ENCODE data around the gene DOCK1. TPM values are rescaled to one million over a fixed set of nuclear protein-coding genes. Genes with fewer than 3 reads are reported as not detected.

The DOCK1 gene
- total RNA-seq, 2 experiments from 2014 or later, result 0.75 to 0.81 TPM

DNA sequence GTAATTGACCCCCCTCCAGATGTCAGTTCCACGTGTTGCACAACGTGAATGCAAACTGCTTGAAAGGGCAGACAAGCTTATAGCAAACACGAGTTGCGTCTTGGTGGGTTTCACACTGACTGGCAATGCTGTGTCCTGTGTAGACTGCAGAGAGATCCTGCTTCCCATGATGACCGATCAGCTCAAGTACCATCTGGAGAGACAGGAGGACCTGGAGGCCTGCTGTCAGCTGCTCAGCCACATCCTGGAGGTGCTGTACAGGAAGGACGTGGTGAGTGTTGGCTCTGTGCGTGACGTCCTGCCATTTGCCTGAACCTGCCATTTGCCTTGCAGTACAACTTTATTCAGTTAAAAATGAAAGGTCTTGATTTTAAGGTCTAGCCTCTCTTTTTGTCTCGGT is 220.1 kb downstream of the DOCK1 start:
- H3K36me3 Mint-ChIP-seq (ENCODE audit: low read depth), result no peaks in the 10 kb centered on the region
- H3K27ac Mint-ChIP-seq, result no peak overlapping the region
- intact Hi-C loops (cut with DNase I, micrococcal nuclease), result no loop called here
- H3K9me3 Mint-ChIP-seq (ENCODE audit: low read depth), result no peaks in the 10 kb centered on the region
- no peaks in the 10 kb centered on the region for H3K4me1 Mint-ChIP-seq
- ChIA-PET CTCF (no interaction called here), POLR2A (no interaction called here)
- no peak for ATAC-seq
- H3K27me3 Mint-ChIP-seq, result peaks cover 3% of the 10 kb centered on the region
- DNase-seq, result no peak
- H3K4me3 Mint-ChIP-seq, result no peak overlapping the region

DNA sequence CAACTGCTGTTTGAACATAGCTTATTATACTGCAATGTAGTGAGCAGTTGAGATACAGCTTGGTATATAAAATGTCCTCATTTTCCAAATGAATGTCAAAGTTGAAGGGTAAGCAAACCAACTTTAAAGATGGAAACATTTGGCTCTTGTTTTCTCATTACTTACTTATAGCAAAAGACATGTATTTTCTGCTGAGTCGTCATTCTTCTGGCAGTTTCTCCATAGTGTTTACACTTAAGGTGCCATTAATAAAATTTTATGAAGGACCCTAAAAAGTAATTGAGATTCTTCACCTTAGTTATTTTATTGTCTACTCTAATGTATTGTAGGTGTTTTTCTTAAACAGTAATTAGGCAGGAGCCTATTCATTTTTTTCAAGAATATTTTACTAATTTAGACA is 222.6 kb downstream of the DOCK1 start:
- no peak overlapping the region for H3K27ac Mint-ChIP-seq
- CTCF ChIA-PET, result no interaction called here

DNA sequence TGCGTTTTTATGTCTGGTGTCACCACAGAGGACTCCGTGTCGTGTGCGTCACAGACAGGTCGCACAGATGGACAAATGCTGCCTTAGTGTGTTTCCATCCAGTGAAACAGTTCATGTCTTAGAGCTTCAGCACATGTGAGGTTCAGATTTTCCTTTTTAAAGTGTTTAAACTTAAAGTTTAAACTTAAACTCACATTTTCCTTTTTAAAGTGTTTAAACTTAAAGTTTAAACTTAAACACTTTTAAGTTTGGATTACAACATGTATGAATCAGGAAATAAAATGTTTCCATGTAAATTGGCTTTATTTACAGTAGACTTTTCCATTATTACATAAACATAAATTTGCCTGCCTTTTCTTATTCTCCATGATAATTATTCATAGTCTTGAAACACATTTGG is 223.9 kb downstream of the DOCK1 start:
- ChIA-PET POLR2A (no interaction called here), CTCF (no interaction called here)
- intact Hi-C loops (cut with DNase I, micrococcal nuclease), result no loop called here
- H3K9me3 Mint-ChIP-seq (ENCODE audit: low read depth), result no peaks in the 10 kb centered on the region
- peaks cover 5% of the 10 kb centered on the region for H3K27me3 Mint-ChIP-seq
- H3K27ac Mint-ChIP-seq, result no peak overlapping the region
- DNase-seq, result no peak
- H3K4me3 Mint-ChIP-seq, result no peak overlapping the region
- H3K4me1 Mint-ChIP-seq, result no peaks in the 10 kb centered on the region
- no peak for ATAC-seq
- no peaks in the 10 kb centered on the region for H3K36me3 Mint-ChIP-seq (ENCODE audit: low read depth)

More for the DNA sequence above, 222.6 kb downstream of the DOCK1 start:
- no peaks in the 10 kb centered on the region for H3K36me3 Mint-ChIP-seq (ENCODE audit: low read depth)
- DNase-seq (no peak), ATAC-seq (no peak)
- H3K27me3 Mint-ChIP-seq, result peaks cover 5% of the 10 kb centered on the region
- no peaks in the 10 kb centered on the region for H3K9me3 Mint-ChIP-seq (ENCODE audit: low read depth)
- H3K4me1 Mint-ChIP-seq, result no peaks in the 10 kb centered on the region
- H3K4me3 Mint-ChIP-seq, result no peak overlapping the region
- POLR2A ChIA-PET, result no interaction called here
- intact Hi-C loops (cut with DNase I, micrococcal nuclease), result no loop called here

DNA sequence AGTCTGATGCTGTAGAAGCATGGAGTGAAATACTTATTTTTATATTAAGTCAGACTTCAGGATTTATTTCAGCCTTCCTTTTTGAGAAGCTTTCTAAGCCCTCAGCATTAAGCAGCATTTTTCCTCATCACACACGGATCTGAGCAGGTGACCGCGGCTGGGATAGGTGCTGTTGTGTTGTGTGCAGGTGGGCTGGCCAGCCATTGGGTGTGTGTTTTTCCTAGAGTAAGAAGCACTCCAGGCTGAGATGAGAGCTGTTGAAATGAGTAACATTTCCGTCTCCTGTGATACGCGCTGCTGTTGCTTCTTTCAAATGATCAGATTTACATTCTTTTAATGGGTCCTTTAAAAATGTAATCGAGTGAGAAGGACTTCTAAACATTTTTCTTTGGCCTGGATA is 227.2 kb downstream of the DOCK1 start:
- Mint-ChIP-seq H3K27me3 (peaks cover 5% of the 10 kb centered on the region), H3K4me1 (no peaks in the 10 kb centered on the region), H3K4me3 (no peak overlapping the region), H3K9me3 (ENCODE audit: low read depth) (no peaks in the 10 kb centered on the region), H3K36me3 (ENCODE audit: low read depth) (no peaks in the 10 kb centered on the region), H3K27ac (no peak overlapping the region)
- ChIA-PET CTCF (no interaction called here), POLR2A (no interaction called here)
- DNase-seq (no peak), ATAC-seq (no peak)
- intact Hi-C loops (cut with DNase I, micrococcal nuclease), result no loop called here

DNA sequence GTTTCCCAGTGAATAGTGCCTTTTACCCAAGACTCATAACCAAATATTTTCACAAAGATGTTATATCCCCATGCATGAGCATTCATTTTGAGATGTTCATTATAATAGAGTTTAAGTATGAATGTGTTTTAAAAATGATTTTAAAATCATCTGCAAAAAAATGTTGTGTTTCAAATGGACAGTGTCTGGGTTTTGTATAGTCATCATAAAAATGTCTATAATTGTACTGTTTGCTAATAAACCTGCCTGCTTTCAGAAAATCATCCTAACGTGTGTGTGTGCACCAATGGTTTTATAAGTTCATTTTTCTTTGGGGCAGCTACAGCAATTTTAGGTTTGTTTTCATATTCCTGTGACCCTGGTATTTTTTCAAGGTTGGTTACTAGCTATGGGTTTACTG is 228.0 kb downstream of the DOCK1 start:
- DNase-seq (no peak), ATAC-seq (no peak)
- Mint-ChIP-seq H3K9me3 (ENCODE audit: low read depth) (no peaks in the 10 kb centered on the region), H3K27me3 (peaks cover 5% of the 10 kb centered on the region), H3K4me1 (no peaks in the 10 kb centered on the region), H3K4me3 (no peak overlapping the region), H3K27ac (no peak overlapping the region), H3K36me3 (ENCODE audit: low read depth) (no peaks in the 10 kb centered on the region)
- intact Hi-C loops (cut with DNase I, micrococcal nuclease), result no loop called here
- CTCF ChIA-PET, result no interaction called here
- POLR2A ChIA-PET, result no interaction called here

DNA sequence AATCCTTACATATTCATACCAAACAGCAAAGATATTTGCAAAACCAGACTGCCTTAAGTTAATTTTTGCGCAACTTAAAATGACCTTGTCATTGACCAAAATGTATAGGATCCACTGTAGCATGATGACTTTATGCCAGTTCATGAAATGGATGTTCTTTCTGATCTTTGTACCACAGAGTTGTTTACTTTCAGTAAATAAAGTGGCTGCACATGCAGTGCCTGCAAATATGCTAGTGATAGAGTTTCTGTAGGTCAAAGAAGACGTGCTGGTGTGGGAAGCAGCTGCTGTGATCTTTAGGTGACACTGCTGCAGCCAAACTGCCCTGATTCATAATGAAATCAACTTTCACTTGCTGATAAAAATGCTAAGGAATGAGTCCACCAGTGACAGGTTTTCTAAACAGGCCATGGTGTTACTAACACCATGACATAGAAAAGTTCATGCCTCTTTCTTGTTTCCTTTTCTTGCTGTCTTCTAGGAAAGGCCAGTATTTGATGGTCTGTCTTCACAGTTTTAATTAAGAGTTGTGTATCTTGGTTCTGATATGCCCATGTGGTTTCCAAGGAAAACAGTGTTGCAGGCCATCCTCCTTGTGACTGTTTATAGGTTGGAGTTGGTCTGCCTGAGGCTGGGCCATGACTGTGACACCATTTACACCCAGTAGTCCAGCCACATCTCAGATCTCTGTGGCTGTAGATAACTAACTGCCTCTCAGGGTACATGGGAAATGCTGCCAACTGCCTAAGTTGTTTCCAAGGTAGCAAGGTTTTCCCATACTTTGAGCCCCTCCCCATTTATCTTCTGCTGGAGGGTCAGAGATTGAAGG is 228.7 kb downstream of the DOCK1 start:
- no peak overlapping the region for H3K27ac Mint-ChIP-seq
- peaks cover 2% of the 10 kb centered on the region for H3K27me3 Mint-ChIP-seq
- H3K4me3 Mint-ChIP-seq, result no peak overlapping the region
- POLR2A ChIA-PET, result no interaction called here
- no peaks in the 10 kb centered on the region for H3K4me1 Mint-ChIP-seq
- DNase-seq (no peak), ATAC-seq (no peak)
- no peaks in the 10 kb centered on the region for H3K36me3 Mint-ChIP-seq (ENCODE audit: low read depth)
- CTCF ChIA-PET, result no interaction called here
- no peaks in the 10 kb centered on the region for H3K9me3 Mint-ChIP-seq (ENCODE audit: low read depth)
- intact Hi-C loops (cut with DNase I, micrococcal nuclease), result no loop called here

DNA sequence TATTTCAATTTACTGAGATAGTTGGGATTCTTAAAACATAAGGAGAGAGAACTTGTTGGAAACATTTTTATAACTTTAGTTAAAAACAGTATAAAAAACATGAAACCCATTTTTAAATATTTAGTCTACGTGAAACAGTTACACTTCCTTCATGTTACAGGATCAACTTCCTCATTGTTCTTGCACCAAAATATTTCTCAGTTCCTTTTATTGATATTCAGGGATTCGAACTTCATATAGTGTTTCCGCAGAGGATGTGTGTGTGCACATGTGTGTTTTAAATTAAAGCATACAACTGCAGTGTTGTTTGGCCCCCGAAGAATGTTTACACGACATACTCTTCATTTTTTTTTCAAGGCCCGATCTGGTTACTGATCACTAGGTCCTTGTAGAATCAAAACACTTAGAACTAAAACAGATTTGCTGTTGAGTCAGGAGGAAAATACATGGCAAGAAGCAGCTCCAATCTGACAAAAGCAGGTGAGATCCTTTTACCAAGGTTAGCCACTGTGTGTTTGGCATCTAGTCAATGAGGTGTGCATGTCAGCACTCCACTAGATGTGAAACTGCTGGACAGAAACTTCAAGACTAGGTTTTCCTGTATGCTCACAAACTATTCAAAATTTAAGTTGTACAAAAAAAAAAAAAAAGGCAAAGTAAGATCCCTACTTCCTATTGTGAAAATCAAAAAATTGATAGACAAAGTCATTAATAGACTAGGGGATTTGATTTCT is 230.8 kb downstream of the DOCK1 start:
- POLR2A ChIA-PET, result no interaction called here
- DNase-seq, result no peak
- intact Hi-C loops (cut with DNase I, micrococcal nuclease), result no loop called here
- no peak for ATAC-seq
- Mint-ChIP-seq H3K27me3 (no peaks in the 10 kb centered on the region), H3K27ac (no peak overlapping the region), H3K4me1 (no peaks in the 10 kb centered on the region), H3K9me3 (ENCODE audit: low read depth) (no peaks in the 10 kb centered on the region), H3K4me3 (no peak overlapping the region), H3K36me3 (ENCODE audit: low read depth) (no peaks in the 10 kb centered on the region)
- CTCF ChIA-PET, result no interaction called here

DNA sequence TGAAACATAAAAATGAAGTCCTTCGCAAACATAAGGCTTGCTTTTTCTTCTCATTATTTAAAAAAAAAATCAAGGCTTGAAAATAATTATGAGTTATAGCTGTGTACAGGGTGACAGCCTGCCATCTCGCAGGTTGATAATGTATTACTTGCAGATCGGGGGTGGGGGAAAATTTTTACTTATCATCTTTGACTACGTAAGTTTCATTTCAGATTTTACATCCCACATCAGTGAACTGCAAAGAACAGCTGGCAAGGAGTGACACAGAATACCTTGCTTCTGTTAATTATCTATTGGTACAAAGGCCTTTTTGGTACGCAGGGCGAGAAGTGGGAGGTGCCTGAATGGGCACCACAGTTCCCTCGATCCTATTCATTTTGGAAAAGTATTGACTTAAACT is 232.2 kb downstream of the DOCK1 start:
- Mint-ChIP-seq H3K27me3 (no peaks in the 10 kb centered on the region), H3K4me1 (no peaks in the 10 kb centered on the region), H3K9me3 (ENCODE audit: low read depth) (no peaks in the 10 kb centered on the region), H3K4me3 (no peak overlapping the region), H3K36me3 (ENCODE audit: low read depth) (no peaks in the 10 kb centered on the region), H3K27ac (no peak overlapping the region)
- DNase-seq (no peak), ATAC-seq (no peak)
- POLR2A ChIA-PET, result no interaction called here
- CTCF ChIA-PET, result no interaction called here
- intact Hi-C loops (cut with DNase I, micrococcal nuclease), result no loop called here

DNA sequence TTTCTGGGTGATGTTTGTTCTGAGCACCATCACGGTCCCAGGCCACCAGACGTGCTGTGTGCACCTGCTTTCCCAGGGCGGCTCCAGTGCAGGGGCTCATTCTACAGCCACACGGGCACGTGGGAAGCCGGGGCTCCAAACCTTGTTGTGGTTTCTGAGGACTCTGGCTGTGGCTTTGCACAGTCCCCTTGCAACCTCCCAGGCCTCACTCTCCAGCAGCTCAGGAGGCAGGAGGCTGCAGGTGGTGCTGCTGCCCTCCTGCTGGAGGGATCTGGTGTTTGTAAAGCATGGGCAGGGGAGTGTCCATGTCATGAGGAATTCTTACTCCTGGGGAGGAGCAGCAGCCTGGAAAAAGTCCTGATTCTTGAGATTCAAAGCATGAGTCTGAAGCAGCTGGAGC is 236.9 kb downstream of the DOCK1 start:
- intact Hi-C loops (cut with DNase I, micrococcal nuclease), result no loop called here
- no peak for ATAC-seq
- no peak for DNase-seq
- ChIA-PET POLR2A (no interaction called here), CTCF (no interaction called here)
- Mint-ChIP-seq H3K27me3 (no peaks in the 10 kb centered on the region), H3K4me3 (no peak overlapping the region), H3K4me1 (no peaks in the 10 kb centered on the region), H3K9me3 (ENCODE audit: low read depth) (no peaks in the 10 kb centered on the region), H3K36me3 (ENCODE audit: low read depth) (no peaks in the 10 kb centered on the region), H3K27ac (no peak overlapping the region)

DNA sequence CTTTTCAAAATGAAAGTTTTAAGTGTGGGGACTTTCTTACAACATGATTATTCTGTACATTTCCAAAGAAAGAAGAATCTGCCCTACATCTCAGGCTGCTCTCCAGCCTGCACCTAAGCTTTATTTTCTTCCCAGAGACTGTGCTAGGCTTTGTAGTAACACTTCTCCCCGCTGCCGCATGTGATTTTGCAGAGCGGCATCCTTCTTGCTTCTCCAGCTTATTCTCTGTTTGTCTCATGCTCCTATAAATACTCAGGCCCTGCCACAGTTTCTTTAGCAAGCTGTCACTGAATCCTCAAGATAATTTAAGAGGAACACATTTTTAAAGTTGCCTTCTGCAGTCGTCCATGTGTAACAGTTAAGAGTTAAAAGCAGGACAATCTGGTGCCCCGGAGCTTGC is 237.6 kb downstream of the DOCK1 start:
- Mint-ChIP-seq H3K4me1 (no peaks in the 10 kb centered on the region), H3K27ac (no peak overlapping the region), H3K4me3 (no peak overlapping the region), H3K36me3 (ENCODE audit: low read depth) (no peaks in the 10 kb centered on the region), H3K9me3 (ENCODE audit: low read depth) (no peaks in the 10 kb centered on the region), H3K27me3 (no peaks in the 10 kb centered on the region)
- CTCF ChIA-PET, result no interaction called here
- DNase-seq, result no peak
- ATAC-seq, result no peak
- POLR2A ChIA-PET, result no interaction called here
- intact Hi-C loops (cut with DNase I, micrococcal nuclease), result no loop called here

DNA sequence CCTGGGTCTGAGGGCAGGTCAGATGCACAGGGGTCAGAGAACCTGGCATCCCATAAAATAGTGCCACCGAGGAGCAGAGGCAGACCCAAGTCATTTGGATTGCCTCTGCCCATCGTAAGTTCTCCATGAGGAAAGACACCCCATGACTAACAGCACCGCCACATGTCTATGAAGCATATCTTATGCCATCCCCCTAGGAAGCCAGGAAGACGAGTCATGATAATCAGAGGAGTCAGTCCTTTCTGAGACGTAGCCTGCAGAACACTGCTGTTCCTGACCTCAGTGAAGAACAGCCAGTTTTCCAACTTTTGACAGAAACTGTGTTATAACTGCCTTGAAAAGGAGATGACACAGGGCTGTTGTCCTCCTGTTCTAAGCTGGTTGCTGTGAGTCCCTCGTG is 239.9 kb downstream of the DOCK1 start:
- CTCF ChIA-PET, result no interaction called here

DNA sequence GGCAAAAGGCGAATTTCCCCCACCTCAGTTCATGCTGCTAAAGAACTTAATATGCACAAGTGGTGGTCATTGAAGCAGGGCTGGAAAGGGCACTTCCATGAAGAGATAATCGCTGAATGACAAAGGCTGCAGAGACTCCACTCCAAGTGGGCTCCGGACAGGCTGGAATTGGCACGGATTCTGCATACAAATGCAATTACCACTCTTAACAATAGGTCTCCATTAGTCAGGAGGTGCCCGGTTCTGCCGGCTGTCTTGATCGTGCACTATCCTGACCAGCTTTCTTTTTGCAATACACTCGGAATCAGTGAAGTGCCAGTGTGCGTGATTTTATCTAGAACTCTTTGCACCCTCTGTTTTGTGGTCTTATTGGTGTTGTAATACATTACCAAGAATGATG is 241.4 kb downstream of the DOCK1 start:
- Mint-ChIP-seq H3K4me3 (no peak overlapping the region), H3K27ac (no peak overlapping the region), H3K36me3 (ENCODE audit: low read depth) (no peaks in the 10 kb centered on the region), H3K27me3 (no peaks in the 10 kb centered on the region), H3K4me1 (no peaks in the 10 kb centered on the region), H3K9me3 (ENCODE audit: low read depth) (no peaks in the 10 kb centered on the region)
- CTCF ChIA-PET, result no interaction called here
- intact Hi-C loops (cut with DNase I, micrococcal nuclease), result no loop called here
- POLR2A ChIA-PET, result no interaction called here
- ATAC-seq (no peak), DNase-seq (no peak)

More for the DNA sequence above, 239.9 kb downstream of the DOCK1 start:
- Mint-ChIP-seq H3K36me3 (ENCODE audit: low read depth) (no peaks in the 10 kb centered on the region), H3K27me3 (no peaks in the 10 kb centered on the region), H3K4me3 (no peak overlapping the region), H3K9me3 (ENCODE audit: low read depth) (no peaks in the 10 kb centered on the region), H3K4me1 (no peaks in the 10 kb centered on the region), H3K27ac (no peak overlapping the region)
- DNase-seq, result no peak
- no peak for ATAC-seq
- POLR2A ChIA-PET, result no interaction called here
- intact Hi-C loops (cut with DNase I, micrococcal nuclease), result no loop called here

All from activated CD4-positive, alpha-beta T cell treated with anti-CD3 and anti-CD28 coated beads for 36 hours (primary cell).